Lung (tissue), 12 donors: ENCODE results near the gene JSRP1. TPM values are rescaled to one million over a fixed set of nuclear protein-coding genes. Genes with fewer than 3 reads are reported as not detected.
A peak's percentile ranks its signal among the peaks of the same experiment; 100 is the strongest.

ENCODE experiments used
- ATAC-seq: fragments of 200-7000 bp; cut with Tn5 transposase; one replicate; pipeline ENCODE4 v1.9.1; 2020; ENCODE audit warnings: moderate number of reproducible peaks; ENCODE audit not compliant: insufficient read depth, low FRiP score
- DNase-seq, 3 donors: peaks; one replicate each; pipeline ENCODE4 v3.0.0-alpha.2; 2013 to 2017
- H3K27ac ChIP-seq, 2 donors: one replicate each; pipeline ENCODE4 v1.5.1; 2013; ENCODE audit warnings: mild to moderate bottlenecking in 2 of 2, moderate library complexity in 2 of 2, control low read depth in 1 of 2, inconsistent platforms in 1 of 2, low read depth in 1 of 2, low read length in 1 of 2
- H3K27me3 ChIP-seq, 3 donors: one replicate each; pipeline ENCODE4 v1.5.1; 2013; ENCODE audit warnings: low read length in 2 of 3; ENCODE audit not compliant: control insufficient read depth in 3 of 3, insufficient read depth in 3 of 3
- H3K36me3 ChIP-seq, 4 donors: one replicate each; pipeline ENCODE4 v1.5.1; 2013; ENCODE audit warnings: low read length in 4 of 4, mild to moderate bottlenecking in 1 of 4, moderate library complexity in 1 of 4; ENCODE audit not compliant: control insufficient read depth in 4 of 4, insufficient read depth in 4 of 4
- H3K4me1 ChIP-seq, 5 donors: one replicate each; pipeline ENCODE4 v1.5.1; 2013; ENCODE audit warnings: low read length in 5 of 5, mild to moderate bottlenecking in 2 of 5, moderate library complexity in 1 of 5; ENCODE audit not compliant: control insufficient read depth in 5 of 5, insufficient read depth in 5 of 5
- H3K4me3 ChIP-seq: one replicate; pipeline ENCODE4 v1.5.1; 2013; ENCODE audit warnings: mild to moderate bottlenecking, control low read depth, moderate library complexity
- H3K9ac ChIP-seq, 2 donors: one replicate each; pipeline ENCODE4 v1.5.1; 2013; ENCODE audit warnings: low read length in 2 of 2, control low read depth in 1 of 2; ENCODE audit not compliant: insufficient read depth in 1 of 2
- H3K9me3 ChIP-seq, 4 donors: one replicate each; pipeline ENCODE4 v1.5.1; 2013; ENCODE audit warnings: low read length in 3 of 4, mild to moderate bottlenecking in 1 of 4, moderate library complexity in 1 of 4; ENCODE audit not compliant: control insufficient read depth in 4 of 4, insufficient read depth in 3 of 4
- WGBS, 2 donors: extraction: QIAGEN DNeasy Blood & Tissue Kit; methylation state at CpG; one replicate each; pipeline ENCODE4 v1.1.7; 2013; 5-methylcytosine and 5-hydroxymethylcytosine counted together
- polyA plus RNA-seq, 2 donors: library from polyadenylated mRNA; stranded (reverse); fragments of 200-250 nt; gene quantifications; one replicate each; pipeline ENCODE4 v1.2.1, GENCODE V29; 2013
- total RNA-seq, 2 donors: library from RNA; depleted of rRNA in 1 of 2; stranded (reverse); fragments of >200 nt in 1 of 2; gene quantifications; one replicate each; pipeline ENCODE4 v1.2.1, GENCODE V29; 2014 to 2021
- TF ChIP-seq, protein P1 (sequence below): IDR thresholded peaks from 2 replicates; pipeline ENCODE4 v1.5.1; 2012; ENCODE audit warnings: mild to moderate bottlenecking; ENCODE audit errors: control extremely low read depth, extremely low read depth
- donor health status: control.
- donor health status: control.
- donor health status: Bipolar disorder and iron deficiency.
- donor health status: healthy.
- donor health status: DM: yes; HTN: yes; CAD: no.

Gene JSRP1
- total and polyA plus RNA-seq, 4 donors = 0.61 to 2.3 (median 0.88) TPM

DNA sequence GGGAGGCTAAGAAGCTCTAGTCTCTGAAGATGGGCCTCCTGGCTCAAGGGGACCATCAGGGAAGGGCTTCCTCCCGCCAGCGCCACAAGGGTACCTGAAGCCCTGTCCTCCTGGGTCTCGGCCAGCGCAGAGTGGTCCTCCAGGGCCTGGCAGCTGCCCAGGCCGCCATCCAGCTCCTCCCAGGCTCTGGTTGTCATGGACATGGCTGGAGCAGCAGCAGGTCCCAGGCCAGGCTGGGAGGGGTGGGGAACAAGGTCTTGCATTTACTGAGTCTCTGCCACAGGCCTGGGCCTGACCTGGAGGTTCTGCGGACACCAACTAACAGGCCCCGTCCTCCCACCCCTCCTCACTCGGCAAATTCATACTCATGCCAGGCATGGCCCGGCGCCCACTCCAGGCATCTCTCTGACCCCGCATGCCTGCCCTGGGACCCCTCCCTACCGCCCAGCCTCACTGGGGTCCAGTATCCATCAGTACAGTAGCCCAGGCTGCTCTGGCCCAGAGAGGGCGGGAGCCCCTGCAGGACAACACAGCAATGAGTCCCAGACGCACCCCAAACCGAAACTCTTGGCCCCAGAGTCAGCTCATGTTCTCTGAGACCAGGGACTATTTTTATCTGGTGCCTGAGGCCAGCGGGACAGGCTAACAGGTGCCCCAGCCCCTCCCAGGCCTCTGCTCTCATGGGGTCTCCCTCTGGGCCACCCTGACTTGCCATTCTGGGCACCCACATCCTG is 938 bp downstream of the JSRP1 start:
- H3K9me3 ChIP-seq = no peaks in the 10 kb centered on the region
- no peak overlapping the region for H3K9ac ChIP-seq
- ATAC-seq = no peak
- H3K36me3 ChIP-seq = no peaks in the 10 kb centered on the region
- no peak overlapping the region for H3K4me3 ChIP-seq
- 83 to 85% methylated on average over 16 of the region's 16 CpGs for WGBS, 2 donors
- peaks cover 4 to 27% (median 9%) of the 10 kb centered on the region in 3 donors for H3K27me3 ChIP-seq
- DNase-seq = no peak
- TF ChIP-seq, protein P1, sequence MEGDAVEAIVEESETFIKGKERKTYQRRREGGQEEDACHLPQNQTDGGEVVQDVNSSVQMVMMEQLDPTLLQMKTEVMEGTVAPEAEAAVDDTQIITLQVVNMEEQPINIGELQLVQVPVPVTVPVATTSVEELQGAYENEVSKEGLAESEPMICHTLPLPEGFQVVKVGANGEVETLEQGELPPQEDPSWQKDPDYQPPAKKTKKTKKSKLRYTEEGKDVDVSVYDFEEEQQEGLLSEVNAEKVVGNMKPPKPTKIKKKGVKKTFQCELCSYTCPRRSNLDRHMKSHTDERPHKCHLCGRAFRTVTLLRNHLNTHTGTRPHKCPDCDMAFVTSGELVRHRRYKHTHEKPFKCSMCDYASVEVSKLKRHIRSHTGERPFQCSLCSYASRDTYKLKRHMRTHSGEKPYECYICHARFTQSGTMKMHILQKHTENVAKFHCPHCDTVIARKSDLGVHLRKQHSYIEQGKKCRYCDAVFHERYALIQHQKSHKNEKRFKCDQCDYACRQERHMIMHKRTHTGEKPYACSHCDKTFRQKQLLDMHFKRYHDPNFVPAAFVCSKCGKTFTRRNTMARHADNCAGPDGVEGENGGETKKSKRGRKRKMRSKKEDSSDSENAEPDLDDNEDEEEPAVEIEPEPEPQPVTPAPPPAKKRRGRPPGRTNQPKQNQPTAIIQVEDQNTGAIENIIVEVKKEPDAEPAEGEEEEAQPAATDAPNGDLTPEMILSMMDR = no peak
- no peak overlapping the region for H3K27ac ChIP-seq
- H3K4me1 ChIP-seq = peaks cover 0 to 34% (median 0%) of the 10 kb centered on the region in 5 donors

DNA sequence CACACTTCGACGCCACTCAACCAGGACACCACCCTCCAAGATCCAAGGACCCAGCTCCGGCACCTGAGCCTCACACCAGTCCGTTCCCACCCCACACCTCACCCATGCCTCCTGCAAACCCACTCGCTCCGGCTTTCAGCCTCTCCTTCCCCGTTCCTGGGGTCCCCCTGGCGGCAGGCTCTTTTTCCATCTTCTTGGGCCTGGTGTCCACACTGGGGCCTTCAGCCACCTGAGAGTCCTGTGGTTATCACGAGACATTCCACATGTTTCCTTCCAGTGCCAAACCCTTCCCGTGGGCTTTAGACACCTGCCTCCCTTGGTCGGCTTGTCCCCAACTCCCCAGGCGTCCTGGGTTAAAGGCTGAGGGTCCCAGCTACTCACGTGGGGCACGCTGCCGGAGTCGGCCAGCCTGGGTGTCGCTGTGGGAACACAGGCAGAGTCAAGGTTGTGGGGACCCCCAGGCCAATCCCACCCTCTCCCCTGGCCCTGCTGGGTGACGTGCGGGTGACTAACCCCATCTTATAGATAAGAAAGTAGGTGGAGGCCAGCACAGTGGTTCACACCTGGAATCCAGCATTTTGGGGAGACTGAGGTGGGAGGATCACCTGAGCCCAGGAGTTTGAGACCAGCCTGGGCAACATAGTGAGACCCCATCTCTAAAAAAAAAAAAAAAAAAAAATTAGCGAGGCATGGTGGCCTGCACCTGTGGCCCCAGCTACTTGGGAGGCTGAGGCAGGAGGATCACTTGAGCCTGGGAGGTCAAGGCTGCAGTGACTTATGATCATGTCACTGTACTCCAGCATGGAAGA is 1.9 kb downstream of the JSRP1 start:
- TF ChIP-seq, protein P1 = no peak
- Histone ChIP-seq H3K27ac (no peak overlapping the region), H3K9ac (no peak overlapping the region), H3K27me3 (peaks cover 4 to 34% (median 12%) of the 10 kb centered on the region in 3 donors), H3K4me1 (peaks cover 0 to 34% (median 0%) of the 10 kb centered on the region in 5 donors), H3K4me3 (no peak overlapping the region), H3K9me3 (peaks cover 0 to under 1% (median 0%) of the 10 kb centered on the region in 4 donors), H3K36me3 (no peaks in the 10 kb centered on the region)
- no peak for ATAC-seq
- DNase-seq = peak in 2 of 3 donors; percentile 55 to 57
- WGBS, 2 donors = 75 to 80% methylated on average over 20 of the region's 20 CpGs

DNA sequence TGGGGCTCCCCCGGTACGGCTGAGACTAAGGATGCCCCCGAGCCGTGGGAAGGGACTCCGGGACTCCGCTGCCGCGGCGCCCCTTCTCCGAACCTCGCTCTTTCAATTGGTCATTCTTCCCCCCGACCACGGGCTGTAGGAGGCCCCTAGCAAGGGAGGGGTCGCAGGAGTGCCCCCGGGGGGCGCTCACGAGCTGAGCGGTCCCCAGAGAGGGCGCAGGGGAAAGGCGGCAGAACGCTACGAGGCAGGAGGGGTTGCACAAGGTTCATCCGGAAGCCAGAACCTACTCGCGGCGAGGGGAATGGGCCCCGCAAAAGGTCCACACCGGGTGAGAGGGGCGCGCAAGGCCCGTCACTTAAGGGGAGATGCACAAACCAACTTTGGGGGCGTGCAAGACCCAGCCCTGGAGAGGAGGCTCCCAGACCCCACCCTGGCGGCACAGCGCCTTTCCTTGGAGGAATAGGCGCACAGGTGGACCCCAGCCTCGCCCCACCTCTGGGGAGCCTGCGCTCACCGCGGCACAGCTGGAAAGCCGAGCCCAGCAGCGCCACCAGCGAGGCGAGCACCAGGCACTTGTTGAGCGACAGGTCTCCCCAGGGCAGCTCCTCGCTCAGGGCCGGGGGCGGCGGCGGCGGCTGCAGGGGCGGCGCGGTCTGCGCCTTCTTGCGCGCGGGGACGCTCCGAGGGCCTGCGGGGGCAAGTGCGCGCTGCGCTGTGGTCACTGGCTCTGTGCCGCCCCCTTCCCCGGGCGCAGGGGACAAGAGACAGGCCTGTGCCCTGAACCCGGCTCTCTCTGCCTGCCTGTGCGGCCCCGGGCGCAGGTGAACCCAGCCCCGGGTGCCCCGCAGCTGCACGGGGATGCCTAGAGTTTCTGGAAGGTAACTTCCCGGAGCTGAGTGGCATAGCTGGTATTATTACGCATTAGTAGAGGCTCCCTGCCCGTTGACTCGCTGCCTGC is 2.8 kb downstream of the JSRP1 start:
- Histone ChIP-seq H3K27ac (no peak overlapping the region), H3K9ac (no peak overlapping the region), H3K9me3 (peaks cover 0 to 3% (median 0%) of the 10 kb centered on the region in 4 donors), H3K27me3 (peaks cover 4 to 34% (median 12%) of the 10 kb centered on the region in 3 donors), H3K36me3 (peaks cover 0 to 4% (median 2%) of the 10 kb centered on the region in 4 donors), H3K4me3 (no peak overlapping the region), H3K4me1 (peaks cover 0 to 33% (median 0%) of the 10 kb centered on the region in 5 donors)
- no peak for ATAC-seq
- 7 to 9% methylated on average over 58 to 77 of the region's 77 CpGs for WGBS, 2 donors
- no peak for DNase-seq
- TF ChIP-seq, protein P1 = no peak
